GM12872 (cell line): ENCODE results near the gene GON4L.

Experiments used
- CTCF ChIP-seq: IDR thresholded peaks from 3 replicates; pipeline ENCODE4 v1.5.1; 2011; ENCODE audit warnings: low read depth, mild to moderate bottlenecking, low read length, moderate library complexity; ENCODE audit not compliant: insufficient read depth

Gene GON4L

GRCh38 chr1:155864393-155864792 lies 7.4 kb upstream of the GON4L start:
- TF ChIP-seq CTCF = no peak

GRCh38 chr1:155861896-155862295 lies 4.9 kb upstream of the GON4L start:
- TF ChIP-seq CTCF = no peak

GRCh38 chr1:155860970-155861510 lies 4.0 kb upstream of the GON4L start:
- no peak for TF ChIP-seq CTCF

- TF ChIP-seq CTCF = no peak
These were observed 3.2 kb upstream of the GON4L start for GRCh38 chr1:155859881-155860871.

- no peak for TF ChIP-seq CTCF
These were observed 2.3 kb upstream of the GON4L start, which contains the start of gene SYT11 for GRCh38 chr1:155859234-155859829. SYT11 (plus strand) TSS chr1:155859567; CDS start chr1:155859762, 195 bp downstream.

GRCh38 chr1:155858800-155859233 lies 1.8 kb upstream of the GON4L start:
- TF ChIP-seq CTCF = no peak
